ENCODE results near the gene MCUB.
"Not testable (repeated sequence)": the region's sequence is repeated elsewhere in the genome, so short reads cannot be mapped to it uniquely, and the experiment has no call there.

MCUB gene, protein sequence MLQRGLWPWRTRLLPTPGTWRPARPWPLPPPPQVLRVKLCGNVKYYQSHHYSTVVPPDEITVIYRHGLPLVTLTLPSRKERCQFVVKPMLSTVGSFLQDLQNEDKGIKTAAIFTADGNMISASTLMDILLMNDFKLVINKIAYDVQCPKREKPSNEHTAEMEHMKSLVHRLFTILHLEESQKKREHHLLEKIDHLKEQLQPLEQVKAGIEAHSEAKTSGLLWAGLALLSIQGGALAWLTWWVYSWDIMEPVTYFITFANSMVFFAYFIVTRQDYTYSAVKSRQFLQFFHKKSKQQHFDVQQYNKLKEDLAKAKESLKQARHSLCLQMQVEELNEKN

DNA sequence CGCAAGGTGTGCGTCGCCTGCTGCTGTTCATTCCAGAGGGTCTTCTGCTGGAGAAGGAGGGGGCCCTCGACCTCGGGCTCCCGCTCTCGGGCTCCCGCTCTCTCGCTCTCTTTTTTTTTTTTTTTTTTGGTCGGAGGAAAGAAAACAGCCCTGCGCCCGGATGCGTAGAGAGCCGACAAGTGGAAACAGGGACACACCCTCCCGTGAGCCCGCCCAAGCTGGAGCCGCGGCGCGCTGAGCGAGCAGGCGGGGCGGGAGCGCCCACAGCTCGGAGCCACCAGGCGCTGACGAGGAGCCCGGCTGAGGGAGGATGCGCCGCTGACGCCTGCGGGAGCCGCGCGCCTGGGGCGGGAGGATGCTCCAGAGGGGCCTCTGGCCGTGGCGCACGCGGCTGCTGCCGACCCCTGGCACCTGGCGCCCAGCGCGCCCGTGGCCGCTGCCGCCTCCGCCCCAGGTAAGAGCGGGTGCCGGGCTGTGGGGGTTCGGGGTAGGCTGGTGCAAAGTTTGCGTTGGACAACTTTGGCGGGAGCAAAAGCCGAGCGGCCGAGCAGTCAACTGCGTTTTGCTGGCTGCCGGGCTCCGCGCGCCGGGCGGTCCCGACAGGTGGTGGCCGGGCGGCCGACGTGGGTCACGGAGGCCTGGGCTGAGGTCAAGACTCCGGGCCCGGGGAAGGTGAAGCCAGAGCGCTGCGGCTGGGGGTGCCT lies at the start of gene MCUB:
TSS of gene MCUB (plus strand) at position 264 of the 704 bp plus-strand sequence. CDS start at position 356, 92 bp downstream.
- DNase-seq, result peak; percentile 53

DNA sequence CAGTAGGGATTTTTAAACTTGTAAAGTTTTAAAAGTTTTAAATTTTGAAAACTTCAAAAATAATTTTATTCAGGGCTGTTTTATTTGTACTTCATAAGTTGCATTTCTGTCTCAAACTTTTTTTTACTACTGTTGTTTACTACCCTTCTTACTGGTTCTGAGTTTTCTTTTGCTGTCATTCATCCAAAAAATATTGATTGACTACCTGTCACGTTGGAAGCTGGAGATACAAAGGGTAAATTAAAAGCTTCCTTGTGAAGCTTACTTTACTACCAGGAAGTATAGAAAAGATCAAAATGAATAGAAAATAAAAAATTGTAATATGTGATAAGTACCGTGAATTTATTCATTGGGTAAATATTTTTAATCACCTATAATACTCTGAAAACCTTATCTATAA lies 49.4 kb upstream of the MCUB start:
- no peak for DNase-seq

DNA sequence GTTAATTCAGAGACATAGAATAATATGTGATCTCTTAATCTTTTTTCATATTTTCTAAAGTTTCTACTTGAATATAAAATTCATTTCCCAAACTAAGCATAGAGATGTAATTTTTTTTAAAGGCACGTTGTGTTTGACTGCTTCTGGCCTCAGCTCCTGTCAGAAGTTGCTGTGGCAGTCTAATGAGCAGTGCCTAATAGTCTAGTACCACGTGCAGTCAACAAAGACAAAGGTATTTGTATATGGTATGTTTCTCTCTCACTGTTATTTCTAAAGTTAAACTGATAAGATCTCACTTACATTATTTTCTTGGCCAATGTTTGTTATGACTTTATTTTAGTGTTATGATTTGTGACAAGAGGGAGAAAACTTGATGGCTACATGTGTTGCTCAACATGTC lies 48.6 kb upstream of the MCUB start:
- no peak for DNase-seq

DNA sequence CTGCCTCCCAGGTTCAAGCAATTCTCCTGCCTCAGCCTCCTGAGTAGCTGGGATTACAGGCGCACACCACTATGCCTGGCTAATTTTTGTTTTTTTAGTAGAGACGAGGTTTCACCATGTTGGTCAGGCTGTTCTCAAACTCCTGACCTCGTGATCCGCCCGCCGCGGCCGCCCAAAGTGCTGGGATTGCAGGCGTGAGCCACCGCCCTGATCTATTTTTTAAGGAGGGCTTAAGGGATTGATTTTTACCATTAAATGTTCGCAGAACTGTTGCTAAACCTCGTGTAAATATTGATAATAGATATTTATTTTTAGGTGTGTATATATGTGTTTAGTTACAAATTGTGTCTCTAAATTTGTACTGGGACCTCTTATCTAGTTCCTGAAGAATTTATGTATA lies 46.7 kb upstream of the MCUB start:
- DNase-seq, result not testable (repeated sequence)

DNA sequence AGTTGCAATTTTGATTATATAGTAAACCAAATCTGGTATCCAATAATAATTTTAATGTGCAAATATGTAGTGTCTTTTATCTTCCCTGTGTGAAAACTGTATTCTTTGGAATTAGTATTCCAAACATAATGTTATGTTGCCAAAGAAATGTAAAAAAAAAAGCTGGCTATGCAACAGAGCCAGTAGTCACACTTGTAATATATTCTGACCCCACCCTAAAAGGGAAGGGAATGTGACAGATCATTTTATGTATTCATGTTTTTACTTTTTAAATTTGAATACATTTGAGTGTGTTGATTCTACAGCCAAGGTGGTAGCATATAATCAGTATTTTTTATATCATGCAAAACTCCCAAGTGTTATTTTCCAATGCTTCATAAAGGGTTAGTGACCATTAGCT lies 27.9 kb upstream of the MCUB start:
- no peak for DNase-seq

DNA sequence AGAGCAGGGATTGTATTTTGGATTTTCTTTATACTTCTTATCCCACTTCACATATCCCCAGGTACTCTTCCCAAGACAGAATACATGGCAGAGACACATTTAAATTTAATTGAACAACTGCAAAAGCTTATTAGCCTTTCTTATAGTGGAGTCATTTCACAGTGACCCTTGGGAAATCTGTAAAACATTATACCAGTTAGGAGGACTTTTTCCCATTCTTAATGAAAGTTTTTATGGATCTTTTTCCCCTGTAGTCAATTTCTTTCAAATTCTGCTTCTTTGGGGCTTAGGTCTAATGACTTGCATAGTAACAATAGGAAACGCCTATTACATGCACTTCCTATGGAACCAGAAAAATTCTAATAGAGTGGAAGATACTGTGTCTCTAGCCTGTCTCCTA lies 14.6 kb upstream of the MCUB start:
- no peak for DNase-seq

DNA sequence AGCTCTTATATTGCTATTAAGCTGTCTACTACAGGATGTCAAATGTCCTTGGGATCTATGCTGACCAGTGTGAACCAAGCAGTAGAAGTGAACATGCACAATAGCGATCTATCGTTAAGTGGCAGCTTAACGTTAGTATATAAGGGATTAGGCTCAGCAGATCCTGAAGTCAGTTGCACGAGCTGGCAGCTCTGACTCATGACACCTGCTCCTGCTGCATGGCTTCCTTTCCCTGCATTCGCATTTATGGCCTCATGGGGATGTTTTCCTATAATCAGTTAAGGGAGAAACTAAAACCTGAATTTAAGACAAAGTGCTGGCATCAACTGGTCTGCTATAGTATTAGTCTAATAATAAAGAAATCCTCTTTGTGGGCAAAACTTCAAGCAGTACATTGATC lies 12.7 kb upstream of the MCUB start:
- no peak for DNase-seq

DNA sequence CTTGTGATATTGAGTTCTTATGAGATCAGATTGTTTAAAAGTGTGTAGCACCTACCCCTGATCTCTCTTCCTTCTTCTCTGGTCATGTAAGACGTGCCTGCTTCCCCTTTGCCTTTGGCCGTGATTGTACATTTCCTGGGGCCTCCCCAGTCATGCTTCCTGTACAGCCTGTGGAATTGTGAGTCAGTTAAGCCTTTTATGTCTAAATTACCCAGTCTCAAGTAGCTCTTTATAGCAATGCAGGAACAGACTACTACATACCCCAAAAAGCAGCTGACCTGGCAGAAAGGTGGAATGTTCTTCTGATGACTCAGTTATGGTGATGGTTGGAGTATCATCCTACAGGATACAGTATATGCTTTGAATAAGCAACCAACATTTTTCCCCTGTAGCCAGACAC lies 11.4 kb upstream of the MCUB start:
- peak; percentile 76 for DNase-seq

DNA sequence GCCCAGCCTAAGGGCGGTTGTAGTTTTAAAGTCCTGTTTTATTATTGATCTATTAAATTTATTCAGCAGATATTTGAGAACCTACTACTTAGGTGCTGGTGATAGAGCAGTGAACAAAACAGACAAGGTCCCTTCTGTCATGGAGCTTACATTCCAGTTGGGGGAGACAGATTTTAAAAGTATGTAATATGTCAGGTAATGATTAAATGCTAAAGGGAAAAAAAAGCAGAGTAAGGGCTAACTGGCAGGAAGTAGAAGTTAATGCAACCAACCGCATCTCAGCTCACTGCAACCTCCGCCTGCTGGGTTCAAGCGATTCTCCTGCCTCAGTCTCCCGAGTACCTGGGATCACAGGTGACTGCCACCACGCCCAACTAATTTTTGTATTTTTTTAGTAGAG lies 7.8 kb upstream of the MCUB start:
- DNase-seq, result no peak

DNA sequence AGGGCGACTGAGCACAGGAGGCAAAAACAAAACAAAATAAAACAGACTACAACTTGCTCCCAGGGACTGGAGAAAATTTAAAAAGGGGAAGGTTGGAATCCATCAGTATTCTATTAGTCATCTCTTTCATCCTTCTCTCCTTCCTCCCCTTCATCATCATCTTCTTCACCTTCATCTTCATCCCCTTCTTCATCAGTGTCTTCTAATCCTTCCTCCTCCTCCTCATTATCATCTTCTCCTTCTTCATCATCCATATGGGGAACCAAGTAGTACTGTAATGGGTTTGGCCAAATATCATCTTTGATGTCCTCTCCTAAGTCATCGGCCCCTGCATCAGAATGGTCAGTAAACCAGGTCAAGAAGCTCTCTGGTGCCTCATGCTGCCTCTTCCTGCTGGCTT lies 6.9 kb upstream of the MCUB start:
- DNase-seq, result no peak

DNA sequence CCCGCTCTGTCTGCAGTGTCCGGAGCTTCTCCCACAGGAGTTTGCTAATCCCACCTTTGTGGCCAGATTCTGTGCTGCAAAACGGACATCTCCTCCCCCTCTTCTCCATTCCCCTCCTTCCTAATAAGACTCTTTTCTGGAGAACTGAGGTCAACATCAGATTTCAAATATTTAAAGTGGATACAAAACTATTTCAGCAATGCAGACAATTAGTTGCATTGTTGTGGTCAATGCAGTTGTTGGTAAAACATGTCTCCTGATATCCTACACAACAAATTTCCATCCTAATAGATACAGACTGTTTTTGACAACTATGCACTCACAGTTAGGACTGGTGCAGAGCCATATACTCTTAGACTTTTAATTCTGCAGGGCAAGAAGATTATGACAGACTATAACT lies 5.1 kb upstream of the MCUB start:
- no peak for DNase-seq

DNA sequence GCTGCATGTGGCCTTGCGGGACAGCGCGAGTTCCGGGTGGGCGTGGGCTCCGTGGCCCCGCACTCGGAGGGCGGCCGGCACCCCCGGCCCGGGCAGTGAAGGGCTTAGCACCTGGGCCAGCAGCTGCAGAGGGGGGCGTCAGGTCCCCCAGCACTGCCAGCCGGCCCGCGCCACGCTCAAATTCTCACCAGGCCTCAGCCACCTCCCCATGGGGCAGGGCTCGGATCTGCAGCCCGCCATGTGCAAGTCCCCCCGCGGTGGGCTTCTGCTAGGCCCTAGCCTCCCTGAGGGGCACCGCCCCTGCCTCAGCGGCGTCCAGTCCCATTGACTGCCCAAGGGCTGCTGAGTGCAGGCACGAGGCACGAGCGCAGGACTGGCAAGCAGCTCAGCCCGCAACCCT lies 2.6 kb upstream of the MCUB start:
- no peak for DNase-seq

DNA sequence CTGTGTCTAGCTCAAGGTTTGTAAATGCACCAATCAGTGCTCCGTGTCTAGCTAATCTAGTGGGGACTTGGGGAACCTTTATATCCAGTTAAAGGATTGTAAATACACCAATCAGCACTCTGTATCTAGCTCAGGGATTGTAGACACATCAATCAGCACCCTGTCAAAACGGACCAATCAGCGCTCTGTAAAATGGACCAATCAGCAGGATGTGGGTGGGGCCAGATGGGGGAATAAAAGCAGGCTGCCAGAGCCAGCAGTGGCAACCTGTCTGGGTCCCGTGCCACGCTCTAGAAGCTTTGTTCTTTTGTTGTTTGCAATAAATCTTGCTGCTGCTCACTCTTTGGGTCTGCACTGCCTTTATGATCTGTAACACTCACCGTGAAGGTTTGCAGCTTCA lies 2.0 kb upstream of the MCUB start:
- not testable (repeated sequence) for DNase-seq

DNA sequence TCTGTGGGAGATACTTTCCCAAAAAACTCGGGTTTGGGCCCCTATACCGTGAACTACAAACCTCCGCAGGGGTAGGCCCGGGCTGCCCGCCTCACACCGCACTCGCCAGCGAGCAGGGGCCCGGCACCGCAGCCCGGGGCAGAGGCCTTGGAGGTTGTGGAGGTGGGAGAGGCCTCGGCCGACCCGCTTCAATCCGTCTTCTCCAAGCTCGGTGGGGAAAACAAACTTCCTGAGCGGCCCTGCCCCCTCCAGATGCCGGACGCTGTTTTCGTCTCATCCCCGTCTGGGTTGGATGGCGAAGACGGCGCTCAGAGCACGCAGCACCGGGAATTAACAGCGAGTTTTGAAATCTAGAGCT lies 442 bp upstream of the MCUB start:
- DNase-seq, result no peak

DNA sequence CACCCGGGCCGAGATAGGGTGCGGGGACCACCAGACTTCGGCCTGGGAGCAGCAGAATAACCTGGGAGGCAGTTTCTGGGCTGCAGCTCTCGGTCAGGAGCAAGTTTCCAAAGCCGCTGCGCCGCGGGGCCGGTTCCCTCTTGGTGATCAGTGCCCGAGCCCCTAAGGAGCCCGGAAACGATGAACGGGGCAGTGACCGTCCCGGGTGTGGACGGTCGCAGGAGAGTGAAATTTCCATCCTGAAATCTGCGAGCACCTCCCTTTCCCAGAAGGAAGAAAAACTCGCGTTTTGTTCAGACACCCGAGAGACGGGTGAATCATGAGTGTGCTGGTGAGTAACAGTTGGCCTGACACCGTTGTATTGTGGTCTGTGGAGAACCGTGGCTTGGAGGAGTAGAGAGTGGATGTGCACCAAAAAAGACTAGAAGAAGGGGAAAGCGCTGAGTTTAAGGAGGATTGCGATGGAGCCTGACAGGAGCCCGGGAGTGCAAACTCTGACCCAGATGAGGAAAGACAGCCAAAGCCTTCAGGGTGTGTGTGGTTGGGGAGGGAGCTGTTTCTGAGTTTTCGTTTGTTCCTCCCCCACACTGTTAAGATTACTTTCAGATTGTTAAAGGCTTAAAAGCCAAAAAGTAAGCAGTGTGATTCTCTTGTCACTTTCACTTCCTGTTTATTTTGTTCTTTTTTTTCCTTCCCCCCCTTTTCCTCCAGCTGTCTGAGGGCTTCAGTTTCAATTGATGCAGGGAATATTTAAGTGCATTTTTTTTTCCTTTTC lies 828 bp downstream of the MCUB start:
- DNase-seq, result peak; percentile 92

DNA sequence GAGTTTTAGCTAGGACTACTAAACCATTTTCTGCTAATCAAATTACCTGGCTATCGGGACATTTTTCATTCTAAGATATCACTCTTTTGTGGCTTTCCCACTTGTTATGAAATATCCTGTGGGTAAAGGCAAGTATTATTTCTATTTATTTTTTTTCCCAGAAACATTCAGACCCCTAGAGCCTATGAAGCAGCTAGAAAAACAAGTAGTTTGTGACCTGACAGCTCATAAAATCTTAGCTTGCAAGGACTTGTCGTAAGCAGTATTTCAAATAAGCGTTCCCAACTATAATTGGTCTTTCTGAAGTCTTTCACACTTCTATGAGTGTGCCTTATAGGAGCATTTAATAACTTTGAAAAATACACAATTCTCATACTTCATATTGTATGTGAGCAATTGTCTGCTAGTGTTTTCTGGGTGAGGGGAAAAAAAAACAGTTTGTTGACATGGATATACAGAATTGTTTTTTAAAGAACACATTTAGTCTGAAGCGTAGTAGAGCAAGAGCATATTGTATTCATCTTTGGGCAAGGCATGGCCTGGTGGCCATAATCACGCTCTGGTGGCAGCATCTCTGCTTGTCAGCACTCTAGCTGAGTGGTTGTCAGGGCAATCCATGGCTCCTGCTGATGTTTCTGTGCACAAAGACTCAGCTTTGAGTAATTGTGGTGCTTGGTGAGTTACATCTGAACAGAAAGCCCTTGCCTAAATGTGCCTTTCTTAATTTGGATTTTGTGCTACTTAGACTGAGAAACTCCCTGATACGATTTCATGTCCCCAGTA lies 2.6 kb downstream of the MCUB start:
- no peak for DNase-seq

DNA sequence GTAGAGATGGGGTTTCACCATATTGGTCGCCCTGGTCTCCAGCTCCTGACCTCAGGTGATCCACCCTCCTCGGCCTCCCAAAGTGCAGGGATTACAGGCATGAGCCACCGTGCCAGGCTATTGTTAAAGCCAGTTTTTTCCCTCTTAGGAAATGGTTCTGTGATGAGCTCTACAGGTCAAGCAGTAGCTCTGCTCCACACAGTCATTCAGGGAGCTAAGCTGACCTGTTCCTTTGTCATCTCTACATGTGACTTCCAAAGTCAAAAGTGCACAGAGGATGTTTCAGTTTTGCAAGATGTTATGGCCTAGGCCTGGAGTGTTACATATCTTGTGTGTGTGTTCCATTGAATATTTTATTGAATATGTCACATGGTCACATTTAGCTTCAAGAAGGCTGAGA lies 11.4 kb downstream of the MCUB start:
- DNase-seq, result no peak

DNA sequence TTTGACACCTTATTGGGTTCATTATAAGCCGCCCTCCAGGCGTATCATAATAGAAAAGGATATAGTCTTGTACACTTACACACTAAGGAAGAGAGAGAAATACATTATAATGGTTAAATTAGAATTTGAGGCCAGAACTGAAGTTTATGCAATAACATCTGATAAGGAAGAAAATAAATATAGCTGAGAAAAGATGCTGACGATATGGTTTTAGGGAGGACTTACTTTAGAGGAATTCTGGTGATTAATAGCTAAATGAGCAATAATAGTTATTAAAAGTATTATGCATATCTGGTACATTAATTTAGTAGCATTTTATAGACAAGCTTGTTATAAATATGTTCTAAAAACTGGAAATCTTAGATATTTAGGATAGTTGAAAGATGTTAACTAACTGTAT lies 12.1 kb downstream of the MCUB start:
- no peak for DNase-seq

DNA sequence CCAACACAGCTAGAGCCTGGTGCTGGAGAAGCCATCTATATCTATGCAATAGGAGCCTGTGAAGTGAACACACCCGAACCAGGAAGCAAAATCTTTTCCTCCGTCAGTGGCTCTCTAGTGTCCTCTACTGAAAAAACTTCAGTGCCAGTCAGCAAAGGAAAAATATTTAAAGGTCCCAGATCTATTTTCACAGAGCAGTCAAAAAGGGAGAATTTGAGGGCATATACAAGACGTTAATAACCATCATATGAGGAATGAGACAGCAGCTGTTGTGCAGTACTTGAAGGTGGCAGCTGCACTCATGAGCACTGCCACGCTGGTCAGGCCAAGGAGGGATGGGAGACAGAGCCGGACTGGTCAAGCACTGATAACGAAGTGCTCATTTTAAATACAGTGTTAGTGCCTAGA lies 14.4 kb downstream of the MCUB start:
- peak; percentile 57 for DNase-seq

DNA sequence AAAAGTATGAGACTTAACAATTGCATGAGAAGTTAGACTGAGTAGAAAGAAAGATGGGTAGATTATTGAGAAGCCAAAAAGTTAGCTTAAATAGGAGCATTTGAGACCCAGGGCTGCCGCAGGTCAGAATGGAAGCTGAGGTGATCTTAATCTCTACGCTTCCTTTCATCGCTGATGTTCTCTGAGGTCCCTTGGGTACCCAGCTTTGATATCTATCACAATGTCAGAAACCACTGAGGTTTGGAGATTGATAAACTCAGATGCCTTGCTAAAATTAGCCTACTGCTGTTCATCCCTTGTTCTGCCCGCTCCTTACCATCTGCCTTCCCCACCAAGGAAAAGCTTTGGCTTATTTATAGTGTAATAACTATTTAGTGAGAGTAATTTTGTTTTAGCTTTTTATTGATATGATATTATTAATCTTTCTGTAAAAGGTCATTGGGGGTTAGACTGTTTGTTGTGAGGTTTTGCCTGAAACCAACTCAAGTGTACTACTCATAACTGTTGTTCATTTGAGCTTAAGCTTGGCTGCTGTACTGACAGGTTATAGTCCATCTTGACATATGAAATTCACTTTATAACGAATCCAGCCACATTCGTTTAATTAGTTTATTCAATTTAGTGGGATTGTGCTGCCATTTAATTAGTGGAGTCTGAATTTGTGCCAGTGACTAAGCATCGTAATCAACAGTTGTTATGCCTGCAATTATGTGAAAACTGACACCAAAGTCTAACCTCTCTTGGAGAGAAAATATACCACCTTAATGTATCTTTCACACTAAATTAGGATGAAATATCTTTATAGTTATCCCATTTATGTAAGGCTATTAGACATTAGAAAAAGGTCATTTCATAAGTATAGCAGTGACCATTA lies 15.1 kb downstream of the MCUB start:
- DNase-seq, result no peak

DNA sequence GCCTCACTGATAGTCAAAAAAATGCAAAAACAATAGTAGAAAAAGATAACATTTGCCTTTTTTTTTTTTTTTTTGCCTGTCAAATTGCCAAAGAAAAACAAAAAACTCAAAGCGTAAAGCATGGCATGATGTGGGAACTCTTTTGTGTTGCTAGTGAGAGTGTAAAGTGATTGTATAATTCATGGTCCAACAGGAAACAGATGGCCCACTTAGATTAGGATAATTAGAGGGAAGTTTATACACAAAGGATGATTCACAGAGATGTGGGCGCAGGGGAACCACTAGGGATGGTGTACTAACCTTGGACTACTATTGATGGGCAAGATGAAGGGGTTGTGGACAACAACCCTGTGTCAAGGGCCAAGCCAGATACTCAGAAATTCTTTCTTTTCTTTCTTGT lies 16.4 kb downstream of the MCUB start:
- peak; percentile 56 for DNase-seq

DNA sequence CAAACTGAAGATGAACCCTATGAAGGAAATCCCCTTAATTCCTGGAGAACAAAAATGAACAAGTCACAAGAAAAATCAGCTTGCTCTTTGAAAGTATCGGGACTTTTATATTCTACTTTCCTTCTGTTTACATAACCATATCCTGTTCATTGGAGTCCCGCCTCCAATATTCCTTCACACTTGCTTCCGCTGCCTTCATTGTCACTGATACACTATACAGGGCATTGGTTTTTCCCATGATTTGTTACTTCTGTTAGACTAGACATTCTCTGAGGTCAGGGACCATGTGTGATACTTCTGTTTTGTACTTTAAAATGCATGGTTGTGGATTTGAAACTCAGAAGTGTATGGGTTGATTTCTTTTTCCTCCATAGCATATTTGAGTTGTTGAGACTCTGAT lies 18.8 kb downstream of the MCUB start:
- DNase-seq, result no peak
